GM12878 (cell line): ENCODE data around the gene SHISA3. TPM values are rescaled to one million over a fixed set of nuclear protein-coding genes. Genes with fewer than 3 reads are reported as not detected.

ENCODE experiments used
- ATAC-seq: fragments of 200-7000 bp; cut with Tn5 transposase; 3 replicates; pipeline ENCODE4 v1.9.1; 2020; ENCODE audit warnings: mild to moderate bottlenecking, moderate library complexity
- BruUV-seq: library from RNA; stranded (reverse); fragments of 400-500 nt; replicated peaks from 2 replicates; lab custom pipeline; 2021; lab: Mats Ljungman, UMichigan
- CTCF ChIA-PET: fragments of 300-600 bp; sonication (Branson Sonifier 250); formaldehyde crosslinking; extraction: SDS; loops from one replicate; lab custom pipeline; 2021; ENCODE audit warnings: inconsistent platforms; lab: Yijun Ruan, JAX
- POLR2A ChIA-PET: fragments of 350-600 bp; formaldehyde crosslinking; extraction: SDS; loops from one replicate; lab custom pipeline; 2021; ENCODE audit warnings: inconsistent platforms; lab: Charles Lee
- RAD21 ChIA-PET: fragments of 300-600 bp; sonication (Branson Sonifier 250); formaldehyde crosslinking; loops from one replicate; lab custom pipeline; 2023; ENCODE audit warnings: antibody characterized with exemption; ENCODE audit not compliant: unreplicated experiment; lab: Charles Lee
- SMC1A ChIA-PET: fragments of 300-600 bp; sonication (Branson Sonifier 250); formaldehyde crosslinking; loops from one replicate; lab custom pipeline; 2023; ENCODE audit not compliant: unreplicated experiment, uncharacterized antibody; lab: Charles Lee
- DNase-seq: peaks from one replicate; pipeline ENCODE4 v3.0.0-alpha.2; 2011; ENCODE audit warnings: low read depth, low spot score
- FAIRE-seq: peaks from 3 replicates; lab custom pipeline; 2011; peaks lifted over from hg19 to GRCh38; lab: Jason Lieb, UNC
- H2AFZ ChIP-seq: 2 replicates; pipeline ENCODE4 v1.6.0; 2011; ENCODE audit warnings: low read depth, low read length, control low read depth; ENCODE audit not compliant: control insufficient read depth
- H3K27ac ChIP-seq: 2 replicates; pipeline ENCODE4 v1.5.1; 2011; ENCODE audit warnings: control low read depth; ENCODE audit not compliant: control insufficient read depth, insufficient read depth
- H3K27me3 ChIP-seq, 2 experiments: replicated peaks in 1 of 2; 2 replicates each; pipeline versions ENCODE4 v1.6.0 to v1.6.1; 2011; ENCODE audit warnings: low read length in 1 of 2; ENCODE audit not compliant: control insufficient read depth in 2 of 2, insufficient read depth in 2 of 2
- H3K36me3 ChIP-seq, 2 experiments: 2 replicates each; pipeline ENCODE4 v1.5.1; 2011; ENCODE audit warnings: low read length in 1 of 2; ENCODE audit not compliant: control insufficient read depth in 2 of 2, insufficient read depth in 2 of 2
- H3K4me1 ChIP-seq: 2 replicates; pipeline ENCODE4 v1.6.1; 2011; ENCODE audit warnings: mild to moderate bottlenecking, low read length, moderate library complexity, mixed read lengths; ENCODE audit not compliant: control insufficient read depth, insufficient read depth
- H3K4me2 ChIP-seq: 2 replicates; pipeline ENCODE4 v1.6.0; 2011; ENCODE audit warnings: control low read depth; ENCODE audit not compliant: control insufficient read depth, insufficient read depth
- H3K4me3 ChIP-seq: fragments of 200-600 bp; sonication (generic); 2 replicates; pipeline ENCODE4 v1.5.1; 2016
- H3K79me2 ChIP-seq: 2 replicates; pipeline ENCODE4 v1.6.0; 2011; ENCODE audit warnings: low read length; ENCODE audit not compliant: control insufficient read depth, insufficient read depth
- H3K9ac ChIP-seq: 2 replicates; pipeline ENCODE4 v1.8.0; 2011; ENCODE audit warnings: low read length, control low read depth, mixed read lengths; ENCODE audit not compliant: control insufficient read depth, insufficient read depth
- H3K9me3 ChIP-seq: replicated peaks from 3 replicates; pipeline ENCODE4 v1.5.1; 2011; ENCODE audit warnings: mild to moderate bottlenecking, low read length; ENCODE audit not compliant: control insufficient read depth, insufficient read depth
- H4K20me1 ChIP-seq: 2 replicates; pipeline ENCODE4 v1.6.0; 2011; ENCODE audit not compliant: control insufficient read depth, insufficient read depth
- CREB1 ChIP-seq: IDR thresholded peaks from 2 replicates; pipeline ENCODE4 v1.6.1; 2012; ENCODE audit warnings: low read depth, mild to moderate bottlenecking, inconsistent platforms
- IKZF2 ChIP-seq, 2 experiments: fragments of 450-650 bp; IDR thresholded peaks; 2 replicates each; pipeline ENCODE4 v1.6.1; 2017; ENCODE audit warnings: mild to moderate bottlenecking in 2 of 2, moderate library complexity in 2 of 2
- KLF5 ChIP-seq: fragments of 450-650 bp; IDR thresholded peaks from 2 replicates; pipeline ENCODE4 v1.6.1; 2014; ENCODE audit warnings: mild to moderate bottlenecking; ENCODE audit not compliant: partially characterized antibody
- MTA2 ChIP-seq: fragments of 450-650 bp; IDR thresholded peaks from 2 replicates; pipeline ENCODE4 v1.6.1; 2016; ENCODE audit warnings: low read depth, mild to moderate bottlenecking, moderate library complexity
- NKRF ChIP-seq: fragments of 450-650 bp; conservative IDR thresholded peaks from 2 replicates; pipeline ENCODE4 v1.6.1; 2017; ENCODE audit warnings: mild to moderate bottlenecking, moderate library complexity
- PML ChIP-seq: IDR thresholded peaks from 2 replicates; pipeline ENCODE4 v1.6.1; 2012; ENCODE audit warnings: low read length, inconsistent platforms
- RAD51 ChIP-seq: fragments of 450-650 bp; IDR thresholded peaks from 2 replicates; pipeline ENCODE4 v1.6.1; 2016; ENCODE audit warnings: moderate library complexity, mild to moderate bottlenecking, inconsistent platforms
- RELA ChIP-seq: fragments of 450-650 bp; IDR thresholded peaks from 2 replicates; pipeline ENCODE4 v1.8.0; 2014; ENCODE audit warnings: borderline replicate concordance; ENCODE audit not compliant: partially characterized antibody
- RFX5 ChIP-seq: IDR thresholded peaks from 2 replicates; pipeline ENCODE4 v1.6.1; 2011; ENCODE audit warnings: low read depth, low read length, improper control_type of control experiment
- TAF1 ChIP-seq: IDR thresholded peaks from 2 replicates; pipeline ENCODE4 v1.6.1; 2011; ENCODE audit warnings: mild to moderate bottlenecking, low read depth, low read length, borderline replicate concordance
- USF2 ChIP-seq: IDR thresholded peaks from 2 replicates; pipeline ENCODE4 v1.6.1; 2011; ENCODE audit warnings: low read depth, low read length, improper control_type of control experiment, borderline replicate concordance
- YBX1 ChIP-seq: fragments of 450-650 bp; IDR thresholded peaks from 2 replicates; pipeline ENCODE4 v1.6.1; 2016; ENCODE audit warnings: antibody characterized with exemption
- WGBS: methylation state at CpG from one replicate; pipeline ENCODE4 v1.1.6; 2016; ENCODE audit warnings: low lambda C conversion rate; ENCODE audit not compliant: insufficient replicate concordance, insufficient coverage; ENCODE audit errors: missing lambda C conversion rate; 5-methylcytosine and 5-hydroxymethylcytosine counted together
- in situ Hi-C: fragments of 300-500 bp; cut with MboI; formaldehyde crosslinking; loops from 9 replicates; pipeline ENCODE4 v1.14.3; 2018; ENCODE audit warnings: mixed read lengths
- intact Hi-C: fragments of 100-400 bp; cut with micrococcal nuclease; formaldehyde crosslinking; loops from one replicate; pipeline ENCODE4 v1.14.2; 2022; ENCODE audit not compliant: unreplicated experiment
- polyA plus RNA-seq, 11 experiments: library from polyadenylated mRNA; depleted of rRNA in 4 of 11; unstranded in 6 of 11; stranded (reverse) in 5 of 11; fragments of >200 nt; fragmentation: Nextera tagmentation in 4 of 11; fragmentation: Illumina TruSeq in 1 of 11; extraction: Ambion mirVana in 4 of 11; extraction: Trizol in 1 of 11; gene quantifications; 1 replicate in 1 of 11; 2 replicates in 10 of 11; pipeline versions ENCODE4 v1.2.1 to v1.2.3, GENCODE V29; 2011 to 2016; ENCODE audit warnings: inconsistent platforms in 2 of 11, missing spikeins in 2 of 11, low read depth in 1 of 11
- total RNA-seq, 4 experiments: library from RNA; depleted of rRNA in 3 of 4; stranded (reverse); fragments of >200 nt in 3 of 4; fragmentation: Illumina TruSeq in 1 of 4; extraction: Trizol in 1 of 4; gene quantifications; 2 replicates each; pipeline versions ENCODE4 v1.2.1 to v1.2.3, GENCODE V29; 2013 to 2021

SHISA3 gene
- total and polyA plus RNA-seq, 10 of the 15 experiments (the other 5 are each of a cell fraction or from before 2014, with no cell fraction given), result 0.03 to 7.2 (median 4.4) TPM

- TF ChIP-seq RAD51, result no peak
These were observed 30.3 kb upstream of the SHISA3 start (continued) for GRCh38 chr4:42366959-42367358.

- in situ Hi-C loops, result no loop called here
- no TSS peak for BruUV-seq
These were observed 27.8 kb upstream of the SHISA3 start for GRCh38 chr4:42369489-42369888.

More at GRCh38 chr4:42369489-42369888, 27.8 kb upstream of the SHISA3 start:
- no peak overlapping the region for H3K4me2 ChIP-seq
- no peak for DNase-seq
- POLR2A ChIA-PET, result no interaction called here
- H3K4me1 ChIP-seq, result no peaks in the 10 kb centered on the region
- RAD21 ChIA-PET, result interaction anchor here (1.2 to 4.3 kb wide), 2 partner anchors 9 to 151 kb away, joined by 3 to 56 read pairs; no protein-coding TSS in a partner anchor
- TF ChIP-seq CREB1 (no peak), RFX5 (no peak), PML (no peak), IKZF2 (IDR thresholded peaks at IDR 0.05) (no peak), MTA2 (no peak), USF2 (no peak), RELA (no peak), KLF5 (no peak), YBX1 (no peak), TAF1 (no peak), NKRF (no peak)
- no peak overlapping the region for H3K4me3 ChIP-seq
- ATAC-seq, result no peak
- no peak overlapping the region for H3K9ac ChIP-seq
- H3K27ac ChIP-seq, result no peak overlapping the region
- SMC1A ChIA-PET, result interaction anchor here (1.6 to 4.8 kb wide), 4 partner anchors 31 to 149 kb away, joined by 3 to 90 read pairs (median 14); no protein-coding TSS in a partner anchor
- H2AFZ ChIP-seq, result no peak overlapping the region
- 94% methylated on average over 27 of the region's 27 CpGs for WGBS
- no peak for FAIRE-seq
- no peaks in the 10 kb centered on the region for H3K27me3 ChIP-seq
- no peaks in the 10 kb centered on the region for H3K36me3 ChIP-seq
- H3K79me2 ChIP-seq, result no peaks in the 10 kb centered on the region
- H3K9me3 ChIP-seq, result no peaks in the 10 kb centered on the region
- intact Hi-C loops, result no loop called here
- no peaks in the 10 kb centered on the region for H4K20me1 ChIP-seq
- CTCF ChIA-PET, result interaction anchor here (1.0 to 6.0 kb wide), 7 partner anchors 11 to 156 kb away, joined by 3 to 107 read pairs (median 8); no protein-coding TSS in a partner anchor
